GM18909 (cell line): ENCODE data around the gene RAD51B.

Source experiments
- ATAC-seq: cut with Tn5 transposase; IDR thresholded peaks from one replicate; pipeline ENCODE4 v1.9.1; 2021; ENCODE audit warnings: mild to moderate bottlenecking; ENCODE audit not compliant: unreplicated experiment, poor library complexity

RAD51B gene

DNA sequence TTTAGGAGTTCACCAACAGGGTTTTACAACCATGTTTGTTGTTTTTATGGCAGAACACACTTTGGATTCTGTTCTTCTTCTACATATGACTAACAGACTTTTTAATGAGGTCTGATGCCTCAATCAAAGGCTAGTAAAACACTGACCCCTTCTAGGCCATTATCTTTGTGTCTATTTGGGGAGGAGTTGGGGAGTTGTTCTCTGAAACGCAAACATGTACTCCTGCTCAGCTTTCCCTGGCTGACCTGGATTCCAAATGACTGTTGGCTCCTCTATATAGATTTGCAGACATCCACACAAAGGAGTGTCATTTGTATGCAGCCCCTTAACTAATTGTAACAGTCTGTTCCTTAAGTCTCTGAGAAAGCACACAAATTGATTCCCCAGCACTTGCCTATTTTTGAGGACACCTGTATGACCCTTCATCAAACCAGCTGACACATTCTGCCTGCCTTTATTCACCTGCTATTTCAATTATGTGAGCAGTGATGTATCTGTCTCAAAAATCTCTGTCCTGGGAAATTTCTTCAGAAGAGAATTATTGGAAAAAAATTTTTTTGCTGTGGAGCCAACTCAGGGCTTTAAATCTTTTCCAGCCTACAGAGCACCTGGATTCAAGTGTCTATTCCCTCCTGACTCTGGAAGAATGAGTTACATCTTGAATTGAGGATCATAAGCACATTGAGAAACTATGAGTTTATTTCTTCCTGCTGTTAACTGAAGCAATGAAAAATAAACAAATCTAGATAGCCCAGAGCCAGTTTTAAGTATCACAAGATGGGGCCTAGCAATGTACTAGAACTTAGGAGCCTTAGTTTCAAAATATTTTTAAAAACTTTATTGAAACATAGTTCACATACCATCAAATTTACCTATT is 417.2 kb downstream of the RAD51B start:
- ATAC-seq, result no peak

DNA sequence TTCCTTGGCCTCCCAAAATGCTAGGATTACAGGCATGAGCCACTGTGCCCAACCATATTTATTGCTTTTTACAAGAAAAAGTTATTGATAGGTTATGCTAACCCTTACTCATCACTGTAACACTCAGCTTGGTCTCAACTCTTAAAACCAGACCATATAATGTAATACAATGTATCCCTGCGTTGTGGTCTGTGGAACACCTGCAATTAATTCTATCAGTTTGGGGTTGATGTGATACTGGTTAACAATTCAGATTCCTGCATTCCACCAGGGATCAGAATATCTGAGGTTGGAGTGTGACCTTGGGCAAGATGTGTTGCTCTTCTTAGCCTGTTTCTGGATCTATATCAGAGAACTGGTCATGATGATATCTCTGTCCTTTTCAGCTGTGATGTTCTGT is 419.0 kb downstream of the RAD51B start:
- ATAC-seq, result no peak

DNA sequence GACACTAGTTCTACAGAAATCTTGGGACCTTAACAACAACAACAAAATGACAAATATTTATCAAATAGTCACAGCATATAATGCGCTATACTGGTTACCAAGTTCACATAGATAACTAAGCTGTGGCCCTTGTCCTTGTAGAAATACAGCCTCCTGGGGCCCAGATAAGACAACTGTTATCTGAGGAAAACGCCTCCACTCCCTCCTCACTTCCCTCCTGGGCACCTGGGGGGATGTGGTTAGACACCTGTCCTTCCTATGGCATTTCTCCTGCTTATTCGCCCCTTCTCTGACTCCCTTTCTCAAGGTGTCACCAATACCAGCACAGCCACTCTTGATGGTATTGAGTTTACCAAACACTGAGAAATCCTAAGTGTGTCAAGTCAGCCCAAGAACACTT is 419.4 kb downstream of the RAD51B start:
- ATAC-seq, result no peak

DNA sequence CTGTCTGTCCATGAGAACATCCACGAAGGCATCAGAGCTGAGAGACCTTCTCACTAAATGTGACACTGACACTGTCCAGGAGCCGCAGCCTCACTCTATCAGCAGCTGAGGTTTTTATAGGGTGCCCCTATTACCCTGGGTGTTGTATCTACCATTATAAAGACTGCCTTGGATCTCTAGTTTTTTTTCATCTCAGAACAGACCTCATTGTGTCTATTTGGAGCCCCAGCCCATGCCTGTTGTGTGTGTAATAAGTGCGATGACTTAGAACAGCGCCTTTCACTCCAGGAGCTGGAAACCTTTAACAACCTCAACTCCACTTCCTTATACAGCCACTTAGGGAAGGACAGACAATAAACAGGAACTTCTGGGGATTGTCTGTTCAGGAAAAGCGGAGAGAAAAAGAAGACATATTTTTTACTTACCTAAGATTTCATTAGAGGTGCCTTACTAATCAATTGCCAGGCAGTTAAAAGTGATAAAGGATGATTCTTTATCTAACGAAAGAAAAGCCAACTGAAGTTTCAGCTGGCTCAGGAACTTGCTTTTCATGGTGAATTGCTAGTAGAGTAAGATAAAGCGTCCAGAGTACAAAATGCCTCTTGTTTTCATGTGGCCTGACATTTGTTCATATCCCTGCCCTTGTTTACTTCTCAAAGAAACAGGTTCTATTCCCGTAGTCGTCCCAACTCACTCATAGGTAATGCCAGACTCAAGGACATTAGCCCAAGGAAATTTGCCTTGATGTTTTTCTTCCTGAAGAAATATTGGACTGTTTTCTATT is 420.6 kb downstream of the RAD51B start:
- ATAC-seq, result no peak

DNA sequence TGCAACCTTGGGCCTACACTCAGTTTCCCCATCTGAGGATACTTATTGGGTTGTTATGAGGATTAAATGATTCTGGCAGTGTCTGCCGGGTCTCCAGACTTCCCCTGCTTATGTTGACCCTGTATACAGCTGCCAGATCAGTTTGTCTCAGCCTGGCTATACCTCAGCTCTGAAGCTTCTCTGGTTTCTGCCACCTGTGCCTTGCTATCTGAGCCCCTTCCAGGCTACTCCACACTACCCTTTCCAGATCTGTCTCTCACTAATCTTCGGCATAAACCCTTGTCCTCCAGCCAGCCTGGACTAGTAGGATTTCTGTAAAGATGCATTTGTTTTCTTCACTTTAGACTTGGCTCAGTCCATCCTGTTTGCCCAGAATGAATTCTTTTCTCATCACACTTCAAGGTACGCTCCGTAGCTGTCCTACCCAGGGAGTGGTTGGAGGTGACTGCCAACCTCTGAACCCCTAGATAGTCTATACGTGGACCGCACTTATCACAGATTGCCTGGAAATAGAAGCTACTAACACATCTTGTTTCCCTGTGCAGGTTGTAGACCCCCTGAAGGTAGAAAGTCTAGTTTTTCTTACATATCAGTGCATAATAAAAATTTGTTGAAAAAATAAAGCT is 422.4 kb downstream of the RAD51B start:
- no peak for ATAC-seq

DNA sequence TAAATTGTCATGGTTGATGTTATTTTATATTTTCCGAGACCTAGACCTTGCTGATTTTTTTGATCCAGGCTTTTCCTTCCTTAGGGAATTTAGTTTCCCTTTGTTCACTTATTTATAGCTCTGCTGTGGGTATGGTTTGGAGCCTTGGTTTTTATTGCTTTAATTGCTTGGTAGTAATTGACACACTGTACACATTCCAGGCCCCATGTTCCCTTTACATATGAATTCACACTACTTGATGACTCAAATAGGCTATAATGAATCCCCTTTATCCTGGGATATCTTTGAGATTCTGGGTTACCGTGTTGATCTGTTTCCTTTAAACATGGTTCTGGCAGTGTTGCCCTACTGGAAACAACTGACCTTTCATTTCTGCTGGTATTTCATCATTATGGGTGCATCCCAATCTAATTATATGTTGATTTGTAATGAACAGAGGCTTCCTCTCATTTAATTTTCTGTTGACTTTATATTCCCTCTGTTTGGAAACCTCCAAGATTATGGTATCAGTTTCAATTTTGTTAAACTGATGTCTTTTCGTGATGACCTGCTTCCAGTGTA is 424.0 kb downstream of the RAD51B start:
- ATAC-seq, result no peak

DNA sequence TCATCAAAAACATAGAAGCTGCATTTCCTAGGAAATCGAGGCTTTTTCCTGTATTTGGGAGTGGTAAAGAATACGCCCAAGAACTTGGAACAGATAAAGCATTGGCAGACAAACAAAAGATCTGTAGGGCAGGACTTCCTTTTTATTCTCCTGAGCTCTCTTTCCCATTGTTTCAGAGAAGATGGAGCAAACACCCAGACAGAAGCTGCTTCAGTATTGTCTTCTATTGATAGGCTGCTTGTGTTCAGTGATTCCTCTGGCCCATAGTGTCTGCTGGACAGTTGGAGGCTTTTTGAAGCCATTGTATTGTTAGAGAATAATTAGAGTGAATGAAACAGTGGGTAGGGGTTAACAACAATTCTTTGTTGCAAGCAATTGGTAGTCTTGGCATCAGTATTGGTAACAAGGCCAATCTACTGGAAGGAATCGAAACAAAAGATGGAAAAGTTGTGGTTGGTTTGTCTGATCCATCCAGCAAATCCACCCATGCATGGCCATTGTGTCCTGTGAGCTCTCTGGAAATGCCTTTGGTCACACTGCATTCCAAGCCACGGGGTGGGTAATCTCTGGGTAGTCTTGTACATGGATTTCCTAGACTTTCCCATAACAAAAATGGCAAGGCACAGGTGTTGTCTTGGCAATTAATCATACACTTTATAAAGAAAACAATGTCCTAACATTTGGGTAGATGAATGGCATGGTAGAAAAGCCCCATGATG is 424.8 kb downstream of the RAD51B start:
- no peak for ATAC-seq

DNA sequence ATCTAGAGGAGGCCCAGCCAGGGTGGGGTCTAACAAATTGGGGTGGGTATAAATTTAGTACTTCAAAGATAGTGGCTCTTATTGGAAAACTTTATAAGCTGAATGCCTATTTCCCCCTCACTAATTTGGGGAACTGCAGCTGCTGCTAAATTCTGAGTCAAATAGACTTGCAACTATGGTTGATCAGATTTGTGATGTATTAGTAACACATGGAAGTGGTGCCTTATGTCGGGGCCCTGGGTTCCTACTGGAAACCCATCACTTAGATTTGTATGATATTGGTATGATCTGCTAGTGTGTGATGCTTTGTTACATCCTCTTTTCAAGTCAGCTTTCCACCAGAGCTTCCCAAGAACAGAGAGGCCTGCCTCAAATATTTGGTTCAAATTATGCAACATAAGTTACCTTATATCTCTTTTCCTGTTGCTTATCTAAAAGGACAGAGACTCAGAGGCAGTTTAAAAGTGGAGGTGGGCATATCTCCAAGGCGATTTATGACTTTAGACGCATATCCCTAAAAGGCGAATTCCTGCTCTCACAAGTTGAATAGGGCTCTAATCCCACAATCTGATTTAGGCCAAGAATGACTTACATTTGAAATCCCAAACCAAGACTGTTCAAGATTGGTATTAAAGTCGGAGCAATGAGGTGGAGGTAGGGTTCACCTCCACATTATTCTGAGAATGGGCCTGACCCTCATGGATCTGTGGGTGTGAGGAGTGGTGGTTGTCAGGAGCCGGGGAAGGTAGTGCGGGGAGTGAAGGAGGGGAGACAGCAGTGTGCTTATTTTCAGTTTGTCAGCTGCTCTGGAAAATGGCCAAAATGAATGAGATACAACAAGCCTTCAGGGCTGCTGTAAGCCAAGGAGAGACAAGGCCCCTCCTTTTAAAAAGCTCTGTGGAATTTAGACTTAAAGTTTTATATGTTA is 425.8 kb downstream of the RAD51B start:
- no peak for ATAC-seq

DNA sequence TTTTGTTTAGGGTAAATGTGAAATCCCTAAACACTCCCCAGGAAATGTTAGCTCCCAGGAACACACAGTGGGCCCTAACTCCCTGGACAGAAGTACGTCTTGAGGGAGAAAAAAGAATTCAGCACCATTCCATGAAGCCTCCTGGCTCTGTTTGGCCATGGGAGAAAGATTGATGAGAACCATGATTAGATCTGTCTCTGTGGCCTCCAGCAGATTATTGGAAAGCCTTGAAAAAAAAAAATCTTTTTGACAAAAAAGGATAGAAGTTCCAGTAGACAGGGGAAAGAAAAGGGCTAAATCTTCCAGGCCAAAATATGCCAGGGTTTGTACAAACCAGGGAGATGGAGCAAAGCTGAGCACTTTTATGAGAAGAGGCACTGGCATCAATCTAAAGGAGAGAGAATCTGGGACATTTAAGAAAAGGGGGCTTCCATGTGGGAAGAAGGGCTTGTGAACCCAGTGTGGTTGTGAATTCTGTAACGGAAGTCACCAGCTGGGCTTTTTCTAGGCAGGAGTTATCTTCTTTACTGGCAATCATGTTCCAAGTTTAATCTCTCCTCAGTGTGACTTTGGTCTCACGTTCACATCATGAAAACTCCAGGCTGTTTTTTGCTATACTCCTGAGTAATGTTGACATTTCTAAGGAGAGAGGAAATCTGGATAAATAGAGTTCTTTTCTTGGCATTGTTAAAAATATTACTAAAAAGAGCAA is 426.7 kb downstream of the RAD51B start:
- no peak for ATAC-seq

DNA sequence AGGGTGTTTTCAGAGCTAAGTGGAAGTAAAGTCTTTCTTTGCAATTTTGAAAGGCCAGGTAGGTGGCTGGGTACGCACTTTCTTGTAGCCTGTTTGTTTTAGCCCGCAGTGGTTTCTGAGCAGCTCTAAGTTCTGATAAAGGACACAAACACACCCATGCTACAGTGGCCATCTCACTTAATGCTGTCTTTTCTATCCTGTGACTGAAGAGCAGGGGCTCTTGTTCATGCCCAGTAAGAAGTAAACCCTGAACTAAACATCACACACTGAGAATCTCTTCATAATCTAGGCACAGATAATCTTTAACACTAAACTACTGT is 427.2 kb downstream of the RAD51B start:
- no peak for ATAC-seq

DNA sequence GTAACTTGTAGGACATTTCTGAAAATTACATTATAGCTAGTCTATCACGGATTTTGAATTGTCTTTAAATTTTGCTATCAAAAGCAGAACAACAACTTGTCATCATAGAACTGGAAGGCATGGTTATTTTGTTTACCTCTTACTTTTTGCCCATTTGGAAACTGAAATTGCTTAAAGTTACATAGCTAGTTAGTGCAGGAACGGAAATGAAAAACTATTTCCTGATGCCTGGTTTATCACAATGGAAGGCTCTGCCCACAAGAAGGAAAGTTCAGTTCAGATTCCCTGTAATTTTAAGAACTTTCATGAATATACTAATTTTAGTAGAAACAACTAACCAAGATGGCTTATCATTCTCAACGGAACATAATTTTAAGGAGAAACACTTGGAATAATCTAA is 427.7 kb downstream of the RAD51B start:
- no peak for ATAC-seq

DNA sequence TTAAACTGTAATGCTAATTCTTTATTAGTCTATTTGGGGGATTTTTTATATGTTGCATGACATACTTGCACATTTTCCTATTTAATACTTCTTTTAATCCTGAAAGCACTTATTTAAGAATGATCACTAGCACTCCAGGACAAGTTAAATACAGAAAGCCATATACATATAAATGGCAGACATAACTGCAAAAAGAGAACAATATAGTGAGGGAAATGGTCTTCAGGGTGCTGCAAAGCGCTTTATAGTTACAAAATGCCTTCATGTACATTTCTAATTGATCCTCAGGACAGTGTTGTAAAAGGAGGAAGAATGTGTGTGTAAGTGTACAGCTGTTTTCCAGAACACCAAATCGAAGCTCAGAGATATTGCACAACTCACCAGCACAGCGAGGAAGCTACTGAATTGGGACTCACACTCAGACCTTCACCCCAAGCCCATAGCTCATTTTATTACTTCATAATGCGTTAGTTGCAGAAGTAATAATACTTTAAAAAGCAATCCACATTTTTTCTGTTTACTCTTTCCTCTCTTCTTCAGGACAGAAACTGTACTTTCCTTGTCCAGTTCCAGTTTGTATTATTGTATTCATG is 428.2 kb downstream of the RAD51B start:
- ATAC-seq, result no peak

DNA sequence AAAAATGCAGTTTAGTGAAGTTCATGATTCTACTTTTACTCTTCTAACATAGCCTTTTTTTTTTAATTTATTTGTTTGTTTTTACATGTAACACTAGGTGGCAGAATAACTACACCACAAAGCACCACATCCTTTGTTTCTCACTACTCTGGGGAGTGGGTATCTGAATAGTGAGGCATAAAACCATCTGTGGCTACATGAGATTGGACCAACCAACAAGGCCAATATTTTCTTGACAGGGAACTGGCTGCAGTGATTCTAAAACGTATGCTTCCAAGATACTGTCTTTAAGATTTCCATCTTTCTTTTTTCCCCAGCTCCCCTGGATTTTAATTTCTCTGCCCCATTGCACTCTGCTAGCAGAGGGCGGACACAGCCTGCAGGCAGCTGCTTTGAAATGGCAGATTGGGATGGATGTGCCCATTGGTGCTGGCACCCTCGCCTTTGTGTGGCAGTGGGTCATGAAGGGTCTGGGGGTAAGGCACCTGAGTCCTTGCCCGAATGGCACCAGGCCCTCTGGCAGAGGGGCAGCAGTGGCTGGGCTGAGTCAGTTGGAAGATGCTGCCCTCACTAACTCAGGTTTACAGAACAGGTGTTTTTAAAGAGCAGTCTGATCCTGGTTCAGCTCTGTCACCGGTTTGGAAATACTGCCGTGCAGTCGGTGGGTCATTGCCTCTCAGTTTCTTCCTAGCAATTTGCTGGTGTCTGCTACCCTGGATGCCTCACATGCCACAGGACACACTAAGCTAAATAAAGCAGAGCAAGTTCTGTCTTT is 429.1 kb downstream of the RAD51B start:
- no peak for ATAC-seq

DNA sequence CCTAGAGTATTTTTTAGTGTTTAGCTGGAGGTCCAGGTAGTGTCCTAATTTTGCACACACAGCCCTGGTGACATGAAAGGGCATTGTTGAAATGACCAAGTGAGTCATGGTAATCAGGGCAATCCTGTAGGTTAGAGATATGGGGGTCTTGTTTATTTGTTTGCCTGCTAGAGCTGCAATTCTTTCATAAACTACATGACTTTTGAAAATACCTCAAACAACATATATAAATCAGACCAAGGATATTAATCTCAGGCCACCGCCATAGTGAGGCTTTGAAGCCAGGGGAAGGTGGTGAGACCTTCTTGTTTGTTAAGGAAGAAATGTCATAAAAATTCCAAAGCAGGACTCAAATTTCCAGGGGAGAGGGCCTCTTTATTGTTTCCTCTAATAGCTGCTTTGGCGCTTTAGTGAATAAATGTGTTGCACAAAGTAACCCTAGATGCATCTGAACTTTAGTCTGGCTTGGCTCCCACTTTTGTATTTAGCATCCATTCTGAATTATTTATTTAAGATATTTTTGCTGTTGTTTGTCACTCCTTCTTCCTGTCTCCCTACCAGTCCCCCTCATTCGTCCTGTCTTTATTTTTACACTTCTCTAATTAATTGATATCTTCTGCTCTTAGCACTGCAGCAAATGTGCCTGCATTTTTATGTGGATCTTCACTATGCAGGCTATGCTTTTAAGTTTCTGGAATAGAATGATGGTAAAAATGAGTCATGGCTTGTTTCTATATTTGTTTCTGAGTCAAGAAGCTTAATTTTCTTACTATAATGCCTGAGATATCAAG is 430.3 kb downstream of the RAD51B start:
- ATAC-seq, result no peak

DNA sequence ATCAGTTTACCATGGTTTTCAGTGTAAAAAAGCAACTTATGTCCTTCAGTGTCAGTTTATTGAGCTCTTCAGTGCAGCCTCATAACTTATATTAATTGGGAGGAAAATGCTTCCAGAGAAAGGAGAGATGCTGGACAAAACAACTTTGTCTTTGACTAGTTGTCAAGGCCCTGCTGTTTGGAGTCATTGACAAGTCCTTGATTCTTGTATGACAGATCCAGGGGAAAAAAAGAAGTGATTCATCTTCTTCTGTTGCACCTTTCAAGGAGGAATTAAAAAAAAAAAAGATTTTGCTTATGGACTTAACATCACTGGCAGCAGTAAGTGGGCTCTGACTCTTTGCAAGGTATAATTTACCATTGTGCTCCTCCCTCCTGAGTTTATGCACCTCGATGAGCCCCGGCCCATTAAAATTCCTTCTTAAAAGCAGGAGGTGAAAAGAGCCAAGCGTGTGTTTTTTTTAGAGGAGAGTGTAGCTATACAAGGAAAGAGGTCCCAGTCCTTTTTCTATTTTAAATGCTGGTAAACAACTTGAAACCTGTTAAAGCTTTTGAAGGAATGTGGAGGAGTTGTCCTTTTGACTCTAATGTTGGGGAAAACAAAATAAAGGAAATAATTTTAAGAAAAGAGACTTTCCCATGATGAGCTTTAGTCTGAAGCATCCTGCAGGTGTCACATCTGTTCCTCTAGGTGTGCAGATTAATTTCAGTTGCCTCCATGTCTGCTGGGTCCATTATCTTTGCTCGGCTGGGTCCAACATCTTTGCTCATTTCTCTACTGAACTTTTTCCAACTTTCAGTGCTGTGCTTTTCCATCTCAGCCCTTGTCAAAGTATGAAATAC is 431.6 kb downstream of the RAD51B start:
- ATAC-seq, result no peak

DNA sequence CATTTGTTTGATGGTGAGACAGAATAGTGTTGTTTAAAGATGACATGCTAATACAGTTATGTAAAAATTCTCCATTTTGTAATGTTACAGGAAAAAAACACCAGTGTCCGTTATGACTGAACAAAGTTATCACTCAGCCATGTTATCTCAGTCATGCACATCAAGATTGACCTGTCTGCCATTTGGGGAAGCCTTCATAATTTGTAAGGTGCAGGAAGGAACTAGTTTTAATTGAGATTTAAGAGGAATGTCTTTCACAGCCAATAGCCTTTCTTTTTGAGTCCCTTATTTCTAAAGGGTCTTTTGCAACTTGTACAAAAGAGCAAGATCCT is 432.2 kb downstream of the RAD51B start:
- no peak for ATAC-seq
